ENCODE results near the gene NUDT9.

GRCh38 chr4:87382931-87383330 is 39.4 kb upstream of the NUDT9 start:
- no peak for TF ChIP-seq CTCF (IDR thresholded peaks at IDR 0.05)
- no peak for TF ChIP-seq POLR2A (IDR thresholded peaks at IDR 0.05)
- TF ChIP-seq POLR2AphosphoS5 (IDR thresholded peaks at IDR 0.05; ENCODE audit: insufficient read depth in 1 of 2, low read depth in 1 of 2) = no peak

Measured in vagina (tissue), 2 donors.